ENCODE measurements around the gene DLX2.

- TF ChIP-seq, protein P1, sequence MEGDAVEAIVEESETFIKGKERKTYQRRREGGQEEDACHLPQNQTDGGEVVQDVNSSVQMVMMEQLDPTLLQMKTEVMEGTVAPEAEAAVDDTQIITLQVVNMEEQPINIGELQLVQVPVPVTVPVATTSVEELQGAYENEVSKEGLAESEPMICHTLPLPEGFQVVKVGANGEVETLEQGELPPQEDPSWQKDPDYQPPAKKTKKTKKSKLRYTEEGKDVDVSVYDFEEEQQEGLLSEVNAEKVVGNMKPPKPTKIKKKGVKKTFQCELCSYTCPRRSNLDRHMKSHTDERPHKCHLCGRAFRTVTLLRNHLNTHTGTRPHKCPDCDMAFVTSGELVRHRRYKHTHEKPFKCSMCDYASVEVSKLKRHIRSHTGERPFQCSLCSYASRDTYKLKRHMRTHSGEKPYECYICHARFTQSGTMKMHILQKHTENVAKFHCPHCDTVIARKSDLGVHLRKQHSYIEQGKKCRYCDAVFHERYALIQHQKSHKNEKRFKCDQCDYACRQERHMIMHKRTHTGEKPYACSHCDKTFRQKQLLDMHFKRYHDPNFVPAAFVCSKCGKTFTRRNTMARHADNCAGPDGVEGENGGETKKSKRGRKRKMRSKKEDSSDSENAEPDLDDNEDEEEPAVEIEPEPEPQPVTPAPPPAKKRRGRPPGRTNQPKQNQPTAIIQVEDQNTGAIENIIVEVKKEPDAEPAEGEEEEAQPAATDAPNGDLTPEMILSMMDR (conservative IDR thresholded peaks at IDR 0.05) = no peak; the same call in 1 of the 2 replicates
- no peak for TF ChIP-seq EZH2 (IDR thresholded peaks at IDR 0.05; ENCODE audit: low read depth)
Measured at GRCh38 chr2:172095905-172096625, 6.6 kb downstream of the DLX2 start.

Measured in PC-9 (cell line).